Measurements from ENCODE around the gene MINK1. TPM values are rescaled to one million over a fixed set of nuclear protein-coding genes. Genes with fewer than 3 reads are reported as not detected.

The MINK1 gene
- total and polyA plus RNA-seq, 10 of the 15 experiments (the other 5 are each of a cell fraction or from before 2014, with no cell fraction given) = 0.08 to 55.6 (median 15.0) TPM

DNA sequence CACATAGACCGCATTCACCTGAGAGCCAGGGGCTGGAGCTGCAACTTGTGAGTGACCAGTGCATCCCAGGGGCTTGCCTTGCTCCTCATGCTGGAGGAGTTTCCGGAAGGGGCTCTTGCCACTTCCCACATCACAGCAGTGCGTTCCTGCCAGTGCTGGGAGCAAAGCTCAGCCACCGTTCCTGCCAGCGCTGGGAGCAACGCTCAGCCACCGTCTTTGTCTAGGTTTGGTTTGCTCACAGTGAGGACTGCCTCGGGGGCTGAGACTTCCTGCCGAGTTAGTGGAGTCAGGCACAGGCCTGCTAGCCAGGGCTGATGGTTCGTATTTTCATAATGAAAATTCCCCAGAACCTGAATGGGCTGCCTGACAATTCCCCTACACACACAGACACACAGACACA lies 75.2 kb downstream of the MINK1 start:
- Histone ChIP-seq H3K27me3 (replicated peaks in 1 of 2; ENCODE audit: control insufficient read depth in 2 of 2, insufficient read depth in 2 of 2, low read length in 1 of 2) (no peaks in the 10 kb centered on the region; a peak in 1 of 4 replicates), H3K4me2 (ENCODE audit: control insufficient read depth, insufficient read depth) (no peak overlapping the region), H4K20me1 (ENCODE audit: control insufficient read depth, insufficient read depth) (no peaks in the 10 kb centered on the region), H2AFZ (ENCODE audit: control insufficient read depth, low read depth, low read length) (peak overlapping the region; percentile 15; the same call in 1 of the 2 replicates), H3K4me1 (ENCODE audit: control insufficient read depth, insufficient read depth, low read length) (peaks cover 7% of the 10 kb centered on the region), H3K79me2 (ENCODE audit: control insufficient read depth, insufficient read depth, low read length) (no peaks in the 10 kb centered on the region), H3K36me3 (ENCODE audit: control insufficient read depth in 2 of 2, insufficient read depth in 2 of 2, low read length in 1 of 2) (no peaks in the 10 kb centered on the region), H3K9me3 (replicated peaks; ENCODE audit: control insufficient read depth, insufficient read depth, low read length) (no peaks in the 10 kb centered on the region), H3K27ac (ENCODE audit: control insufficient read depth, insufficient read depth) (no peak overlapping the region), H3K9ac (ENCODE audit: control insufficient read depth, insufficient read depth, low read length) (no peak overlapping the region), H3K4me3 (no peak overlapping the region)
- intact Hi-C loops (cut with micrococcal nuclease; ENCODE audit: unreplicated experiment) = no loop called here
- no TSS peak for BruUV-seq (replicated peaks)
- no peak for ATAC-seq
- ChIA-PET RAD21 (ENCODE audit: unreplicated experiment) (interaction anchor here (0.6 to 2.2 kb wide), 9 partner anchors 31 to 164 kb away, joined by 3 to 28 read pairs (median 4); partner anchors contain the start of genes CAMTA2, PFN1, RNF167 and SLC25A11), SMC1A (ENCODE audit: uncharacterized antibody, unreplicated experiment) (interaction anchor here (1.1 to 3.2 kb wide), 8 partner anchors 9 to 154 kb away, joined by 3 to 20 read pairs (median 5); partner anchors contain the start of genes C17orf107, RNF167, SLC25A11 and SPAG7), POLR2A (interaction anchor here (0.6 to 1.4 kb wide), 4 partner anchors 8 to 151 kb away, joined by 3 to 6 read pairs (median 4); partner anchors contain the start of genes RNF167, SLC25A11 and SPAG7), CTCF (interaction anchor here (0.7 to 3.0 kb wide), 19 partner anchors 10 to 159 kb away, joined by 3 to 35 read pairs (median 6); partner anchors contain the start of genes CAMTA2, ENO3, RNF167 and SLC25A11)
- FAIRE-seq = no peak
- WGBS (ENCODE audit: insufficient coverage, insufficient replicate concordance, low lambda C conversion rate, missing lambda C conversion rate) = 67% methylated on average over 9 of the region's 10 CpGs
- no peak for DNase-seq (ENCODE audit: low read depth, low spot score)
- in situ Hi-C loops (cut with MboI) = no loop called here
- TF ChIP-seq RELA (IDR thresholded peaks at IDR 0.05; ENCODE audit: borderline replicate concordance, partially characterized antibody) (no peak), EZH2 (IDR thresholded peaks at IDR 0.05; ENCODE audit: borderline replicate concordance, control insufficient read depth, low read depth, low read length) (no peak), ASH2L (IDR thresholded peaks at IDR 0.05; ENCODE audit: borderline replicate concordance, low read depth) (no peak), MTA2 (IDR thresholded peaks at IDR 0.05; ENCODE audit: low read depth) (no peak), BMI1 (IDR thresholded peaks at IDR 0.05; ENCODE audit: borderline replicate concordance) (no peak)
- TF ChIP-seq, protein P1, sequence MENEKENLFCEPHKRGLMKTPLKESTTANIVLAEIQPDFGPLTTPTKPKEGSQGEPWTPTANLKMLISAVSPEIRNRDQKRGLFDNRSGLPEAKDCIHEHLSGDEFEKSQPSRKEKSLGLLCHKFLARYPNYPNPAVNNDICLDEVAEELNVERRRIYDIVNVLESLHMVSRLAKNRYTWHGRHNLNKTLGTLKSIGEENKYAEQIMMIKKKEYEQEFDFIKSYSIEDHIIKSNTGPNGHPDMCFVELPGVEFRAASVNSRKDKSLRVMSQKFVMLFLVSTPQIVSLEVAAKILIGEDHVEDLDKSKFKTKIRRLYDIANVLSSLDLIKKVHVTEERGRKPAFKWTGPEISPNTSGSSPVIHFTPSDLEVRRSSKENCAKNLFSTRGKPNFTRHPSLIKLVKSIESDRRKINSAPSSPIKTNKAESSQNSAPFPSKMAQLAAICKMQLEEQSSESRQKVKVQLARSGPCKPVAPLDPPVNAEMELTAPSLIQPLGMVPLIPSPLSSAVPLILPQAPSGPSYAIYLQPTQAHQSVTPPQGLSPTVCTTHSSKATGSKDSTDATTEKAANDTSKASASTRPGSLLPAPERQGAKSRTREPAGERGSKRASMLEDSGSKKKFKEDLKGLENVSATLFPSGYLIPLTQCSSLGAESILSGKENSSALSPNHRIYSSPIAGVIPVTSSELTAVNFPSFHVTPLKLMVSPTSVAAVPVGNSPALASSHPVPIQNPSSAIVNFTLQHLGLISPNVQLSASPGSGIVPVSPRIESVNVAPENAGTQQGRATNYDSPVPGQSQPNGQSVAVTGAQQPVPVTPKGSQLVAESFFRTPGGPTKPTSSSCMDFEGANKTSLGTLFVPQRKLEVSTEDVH (IDR thresholded peaks at IDR 0.05; ENCODE audit: low read depth, partially characterized antibody) = no peak
- TF ChIP-seq, protein P2, sequence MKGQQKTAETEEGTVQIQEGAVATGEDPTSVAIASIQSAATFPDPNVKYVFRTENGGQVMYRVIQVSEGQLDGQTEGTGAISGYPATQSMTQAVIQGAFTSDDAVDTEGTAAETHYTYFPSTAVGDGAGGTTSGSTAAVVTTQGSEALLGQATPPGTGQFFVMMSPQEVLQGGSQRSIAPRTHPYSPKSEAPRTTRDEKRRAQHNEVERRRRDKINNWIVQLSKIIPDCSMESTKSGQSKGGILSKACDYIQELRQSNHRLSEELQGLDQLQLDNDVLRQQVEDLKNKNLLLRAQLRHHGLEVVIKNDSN (IDR thresholded peaks at IDR 0.05; ENCODE audit: borderline replicate concordance, extremely low read length, insufficient read depth, low read depth, low read length) = no peak
- TF ChIP-seq, protein P3, sequence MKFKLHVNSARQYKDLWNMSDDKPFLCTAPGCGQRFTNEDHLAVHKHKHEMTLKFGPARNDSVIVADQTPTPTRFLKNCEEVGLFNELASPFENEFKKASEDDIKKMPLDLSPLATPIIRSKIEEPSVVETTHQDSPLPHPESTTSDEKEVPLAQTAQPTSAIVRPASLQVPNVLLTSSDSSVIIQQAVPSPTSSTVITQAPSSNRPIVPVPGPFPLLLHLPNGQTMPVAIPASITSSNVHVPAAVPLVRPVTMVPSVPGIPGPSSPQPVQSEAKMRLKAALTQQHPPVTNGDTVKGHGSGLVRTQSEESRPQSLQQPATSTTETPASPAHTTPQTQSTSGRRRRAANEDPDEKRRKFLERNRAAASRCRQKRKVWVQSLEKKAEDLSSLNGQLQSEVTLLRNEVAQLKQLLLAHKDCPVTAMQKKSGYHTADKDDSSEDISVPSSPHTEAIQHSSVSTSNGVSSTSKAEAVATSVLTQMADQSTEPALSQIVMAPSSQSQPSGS (IDR thresholded peaks at IDR 0.05; ENCODE audit: low read length) = no peak
- TF ChIP-seq, protein P4, sequence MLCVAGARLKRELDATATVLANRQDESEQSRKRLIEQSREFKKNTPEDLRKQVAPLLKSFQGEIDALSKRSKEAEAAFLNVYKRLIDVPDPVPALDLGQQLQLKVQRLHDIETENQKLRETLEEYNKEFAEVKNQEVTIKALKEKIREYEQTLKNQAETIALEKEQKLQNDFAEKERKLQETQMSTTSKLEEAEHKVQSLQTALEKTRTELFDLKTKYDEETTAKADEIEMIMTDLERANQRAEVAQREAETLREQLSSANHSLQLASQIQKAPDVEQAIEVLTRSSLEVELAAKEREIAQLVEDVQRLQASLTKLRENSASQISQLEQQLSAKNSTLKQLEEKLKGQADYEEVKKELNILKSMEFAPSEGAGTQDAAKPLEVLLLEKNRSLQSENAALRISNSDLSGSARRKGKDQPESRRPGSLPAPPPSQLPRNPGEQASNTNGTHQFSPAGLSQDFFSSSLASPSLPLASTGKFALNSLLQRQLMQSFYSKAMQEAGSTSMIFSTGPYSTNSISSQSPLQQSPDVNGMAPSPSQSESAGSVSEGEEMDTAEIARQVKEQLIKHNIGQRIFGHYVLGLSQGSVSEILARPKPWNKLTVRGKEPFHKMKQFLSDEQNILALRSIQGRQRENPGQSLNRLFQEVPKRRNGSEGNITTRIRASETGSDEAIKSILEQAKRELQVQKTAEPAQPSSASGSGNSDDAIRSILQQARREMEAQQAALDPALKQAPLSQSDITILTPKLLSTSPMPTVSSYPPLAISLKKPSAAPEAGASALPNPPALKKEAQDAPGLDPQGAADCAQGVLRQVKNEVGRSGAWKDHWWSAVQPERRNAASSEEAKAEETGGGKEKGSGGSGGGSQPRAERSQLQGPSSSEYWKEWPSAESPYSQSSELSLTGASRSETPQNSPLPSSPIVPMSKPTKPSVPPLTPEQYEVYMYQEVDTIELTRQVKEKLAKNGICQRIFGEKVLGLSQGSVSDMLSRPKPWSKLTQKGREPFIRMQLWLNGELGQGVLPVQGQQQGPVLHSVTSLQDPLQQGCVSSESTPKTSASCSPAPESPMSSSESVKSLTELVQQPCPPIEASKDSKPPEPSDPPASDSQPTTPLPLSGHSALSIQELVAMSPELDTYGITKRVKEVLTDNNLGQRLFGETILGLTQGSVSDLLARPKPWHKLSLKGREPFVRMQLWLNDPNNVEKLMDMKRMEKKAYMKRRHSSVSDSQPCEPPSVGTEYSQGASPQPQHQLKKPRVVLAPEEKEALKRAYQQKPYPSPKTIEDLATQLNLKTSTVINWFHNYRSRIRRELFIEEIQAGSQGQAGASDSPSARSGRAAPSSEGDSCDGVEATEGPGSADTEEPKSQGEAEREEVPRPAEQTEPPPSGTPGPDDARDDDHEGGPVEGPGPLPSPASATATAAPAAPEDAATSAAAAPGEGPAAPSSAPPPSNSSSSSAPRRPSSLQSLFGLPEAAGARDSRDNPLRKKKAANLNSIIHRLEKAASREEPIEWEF (IDR thresholded peaks at IDR 0.05; ENCODE audit: insufficient replicate concordance, low read depth, low read length) = no peak
- TF ChIP-seq, protein P5, sequence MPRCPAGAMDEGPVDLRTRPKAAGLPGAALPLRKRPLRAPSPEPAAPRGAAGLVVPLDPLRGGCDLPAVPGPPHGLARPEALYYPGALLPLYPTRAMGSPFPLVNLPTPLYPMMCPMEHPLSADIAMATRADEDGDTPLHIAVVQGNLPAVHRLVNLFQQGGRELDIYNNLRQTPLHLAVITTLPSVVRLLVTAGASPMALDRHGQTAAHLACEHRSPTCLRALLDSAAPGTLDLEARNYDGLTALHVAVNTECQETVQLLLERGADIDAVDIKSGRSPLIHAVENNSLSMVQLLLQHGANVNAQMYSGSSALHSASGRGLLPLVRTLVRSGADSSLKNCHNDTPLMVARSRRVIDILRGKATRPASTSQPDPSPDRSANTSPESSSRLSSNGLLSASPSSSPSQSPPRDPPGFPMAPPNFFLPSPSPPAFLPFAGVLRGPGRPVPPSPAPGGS (IDR thresholded peaks at IDR 0.05; ENCODE audit: borderline replicate concordance, insufficient read depth, low read depth, low read length, poor library complexity, severe bottlenecking) = no peak
